Fibroblast of skin of left quadriceps (primary cell): Measurements from ENCODE around the gene CKB.
"Not testable (repeated sequence)": the region's sequence is repeated elsewhere in the genome, so short reads cannot be mapped to it uniquely, and the experiment has no call there.

Experiments used
- DNase-seq, 2 experiments: peaks; one replicate each; pipeline ENCODE4 v3.0.0-alpha.2; 2013; ENCODE audit warnings: low read depth in 2 of 2

CKB gene

GRCh38 chr14:103526247-103526913, 3.8 kb upstream of the CKB start:
- DNase-seq = no peak

- not testable (repeated sequence) for DNase-seq
These were observed 3.0 kb upstream of the CKB start for GRCh38 chr14:103525430-103526246.

GRCh38 chr14:103524002-103524935, 1.6 kb upstream of the CKB start:
- no peak for DNase-seq

- DNase-seq = no peak
These were observed 935 bp upstream of the CKB start for GRCh38 chr14:103523575-103523954.

GRCh38 chr14:103521951-103522563, 573 bp downstream of the CKB start:
- DNase-seq = no peak

GRCh38 chr14:103521438-103521950, 1.1 kb downstream of the CKB start:
- no peak for DNase-seq

- peak in 1 of 2 experiments; percentile 26 for DNase-seq
These were observed 1.8 kb downstream of the CKB start for GRCh38 chr14:103520657-103521437.

- no peak for DNase-seq
These were observed 2.4 kb downstream of the CKB start for GRCh38 chr14:103520269-103520656.

- DNase-seq = no peak
These were observed 2.8 kb downstream of the CKB start for GRCh38 chr14:103519837-103520212.

- no peak for DNase-seq
These were observed 3.4 kb downstream of the CKB start for GRCh38 chr14:103519043-103519836.

- DNase-seq = no peak
These were observed 4.1 kb downstream of the CKB start for GRCh38 chr14:103518422-103519042.

GRCh38 chr14:103517721-103518421, 4.8 kb downstream of the CKB start:
- no peak for DNase-seq

- no peak for DNase-seq
These were observed 5.5 kb downstream of the CKB start for GRCh38 chr14:103517174-103517566.

- DNase-seq = no peak
These were observed 6.0 kb downstream of the CKB start for GRCh38 chr14:103516426-103517173.

- no peak for DNase-seq
These were observed 7.8 kb downstream of the CKB start for GRCh38 chr14:103514596-103515421.

- DNase-seq = no peak
These were observed 9.7 kb downstream of the CKB start for GRCh38 chr14:103512701-103513611.
